Measurements from ENCODE around the gene RUNX3.
"Not testable (repeated sequence)": the region's sequence is repeated elsewhere in the genome, so short reads cannot be mapped to it uniquely, and the experiment has no call there.

The RUNX3 gene

DNA sequence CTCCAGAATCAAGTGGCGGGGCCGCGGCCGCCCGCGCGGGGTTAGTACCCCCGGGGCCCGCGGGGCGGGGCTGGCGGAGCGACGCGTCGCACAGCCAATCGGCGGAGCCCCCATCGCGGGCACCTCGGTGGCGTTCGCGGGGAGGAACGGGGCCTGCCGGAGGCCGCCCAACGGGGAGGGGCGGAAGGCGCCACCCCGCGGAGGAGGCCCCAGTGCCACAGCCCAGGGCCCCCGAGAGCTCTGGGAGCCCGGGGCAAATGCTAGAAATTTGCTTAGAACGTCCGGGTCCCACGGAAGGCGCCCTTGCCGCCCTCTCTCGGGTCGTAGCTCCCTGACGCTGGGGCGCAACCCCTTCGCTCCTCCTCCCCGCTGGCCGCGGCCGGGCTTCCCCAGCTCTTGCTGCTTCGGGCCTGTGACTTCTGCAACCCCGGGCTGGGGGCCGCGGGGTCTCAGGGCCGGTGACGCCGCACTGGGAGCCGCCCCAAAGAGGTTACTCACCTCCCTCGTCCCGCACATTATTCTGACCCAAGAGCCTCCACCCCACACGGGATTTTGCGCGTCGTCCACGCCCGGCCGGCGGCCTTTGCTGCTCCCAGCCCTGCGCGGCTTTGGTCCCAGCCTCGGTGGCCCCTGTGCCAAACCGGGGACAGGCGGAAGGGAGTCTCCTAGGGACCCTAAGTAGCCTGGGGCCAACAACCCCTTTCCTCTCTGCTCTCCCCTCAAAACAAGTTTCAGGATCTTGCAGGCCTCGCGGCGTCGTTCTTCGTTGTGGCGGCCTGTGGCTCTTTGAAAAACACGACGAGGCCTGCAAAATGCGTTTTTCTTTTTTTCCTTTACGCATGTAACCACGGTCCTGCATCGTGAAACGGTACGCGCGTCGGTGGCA, at the start of gene RUNX3:
Gene RUNX3, minus strand, starts transcription at position 17 of the 886 bp plus-strand sequence. CDS start 408 bp downstream, outside the sequence.
- DNase-seq: no peak

DNA sequence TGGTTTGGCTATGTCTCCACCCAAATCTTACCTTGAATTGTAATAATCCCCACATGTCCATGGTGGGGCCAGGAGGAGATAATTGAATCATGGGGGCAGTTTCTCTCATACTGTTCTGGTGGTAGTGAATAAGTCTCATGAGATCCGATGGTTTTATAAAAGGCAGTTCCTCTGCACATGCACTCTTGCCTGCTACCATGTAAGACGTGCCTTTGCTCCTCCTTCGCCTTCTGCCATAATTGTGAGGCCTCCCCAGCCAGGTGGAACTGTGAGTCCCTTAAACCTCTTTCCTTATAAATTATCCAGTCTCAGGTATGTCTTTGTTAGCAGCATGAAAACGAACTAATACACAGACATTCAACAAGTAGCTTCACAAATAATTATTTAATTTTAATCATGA, 49.2 kb upstream of the RUNX3 start:
- not testable (repeated sequence) for DNase-seq

DNA sequence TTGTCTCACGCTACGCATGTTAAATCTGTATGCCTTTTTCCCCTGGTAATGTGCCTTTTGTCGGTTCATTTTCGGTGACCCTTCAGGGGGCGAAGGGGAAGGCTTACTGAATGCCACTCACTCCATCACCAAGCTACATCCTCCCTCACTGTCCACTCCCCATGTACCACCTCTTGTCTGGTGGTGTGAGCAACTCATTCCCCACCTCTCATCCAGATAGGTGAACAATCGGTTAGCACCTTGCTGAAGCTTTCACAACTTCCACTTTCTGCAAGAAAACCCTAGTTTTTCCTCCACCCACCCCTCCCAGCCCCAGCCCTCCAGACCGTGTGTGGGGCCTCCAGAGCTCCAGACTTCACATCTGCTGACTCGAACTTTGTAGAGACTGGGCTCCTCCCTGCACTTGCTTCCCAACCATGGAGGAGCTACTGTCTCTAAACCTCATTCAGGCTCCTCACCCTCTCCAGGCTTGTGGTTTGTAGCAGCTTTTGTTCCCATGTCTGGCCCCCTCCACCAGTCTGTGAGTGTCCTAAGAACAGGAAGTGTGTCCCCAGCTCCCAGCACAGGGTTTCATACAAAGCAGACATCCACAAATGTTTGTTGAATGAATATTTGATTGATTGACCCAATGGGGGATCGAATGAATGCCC, 48.4 kb upstream of the RUNX3 start:
- no peak for DNase-seq

DNA sequence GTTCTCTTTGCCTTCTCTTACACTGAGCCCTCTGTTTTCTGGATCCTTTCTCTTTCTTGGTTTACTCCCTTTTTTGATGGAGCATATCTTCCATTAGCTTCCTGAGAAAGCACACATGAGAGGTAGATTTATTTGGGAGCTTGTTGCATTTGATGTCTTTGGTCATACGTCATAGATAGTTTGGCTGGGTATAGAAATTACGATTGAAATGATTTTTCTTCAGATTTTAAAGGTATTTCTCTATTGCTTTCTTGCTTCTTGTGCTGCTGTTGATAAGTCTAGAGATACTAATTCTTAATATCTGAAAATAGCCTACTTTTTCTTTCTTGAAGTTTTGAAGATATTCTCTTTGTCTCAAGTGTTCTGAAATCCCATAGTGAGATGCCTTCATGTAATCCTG, 45.3 kb upstream of the RUNX3 start:
- DNase-seq: no peak

DNA sequence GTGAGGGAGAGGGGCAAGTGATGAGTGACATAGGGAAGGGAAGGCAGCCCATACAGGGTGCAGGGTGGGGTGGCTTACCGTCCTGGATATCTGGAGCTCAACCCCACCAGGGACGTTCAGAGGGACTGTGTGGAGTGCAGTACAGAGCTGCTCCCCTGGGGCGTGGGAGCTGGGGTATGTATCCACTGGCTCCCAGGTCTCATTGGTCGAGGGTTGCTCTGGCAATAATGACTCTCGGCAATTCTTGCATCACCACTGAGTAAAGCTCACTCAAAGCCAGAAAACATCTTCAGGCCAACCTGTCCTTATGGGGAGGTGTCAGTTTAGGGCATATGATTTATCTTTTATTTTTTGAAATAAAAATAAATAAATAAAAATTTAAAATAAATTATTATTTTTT, 43.2 kb upstream of the RUNX3 start:
- no peak for DNase-seq

DNA sequence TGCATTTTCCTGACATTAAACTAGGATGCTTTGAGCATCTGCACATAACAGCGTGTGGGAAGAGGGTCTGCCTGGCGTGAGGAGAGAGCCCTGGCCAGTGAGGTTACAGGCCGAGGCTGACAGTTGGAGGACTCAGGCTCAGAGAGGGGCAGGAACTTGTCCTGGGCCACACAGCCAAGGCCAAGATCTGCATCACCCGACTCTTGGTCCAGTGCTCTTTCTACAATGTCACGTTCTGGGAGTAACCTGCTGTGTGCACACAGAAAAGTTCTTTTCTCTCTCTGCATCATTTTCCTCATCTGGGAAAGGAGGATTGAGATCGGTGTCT, 42.8 kb upstream of the RUNX3 start:
- no peak for DNase-seq

DNA sequence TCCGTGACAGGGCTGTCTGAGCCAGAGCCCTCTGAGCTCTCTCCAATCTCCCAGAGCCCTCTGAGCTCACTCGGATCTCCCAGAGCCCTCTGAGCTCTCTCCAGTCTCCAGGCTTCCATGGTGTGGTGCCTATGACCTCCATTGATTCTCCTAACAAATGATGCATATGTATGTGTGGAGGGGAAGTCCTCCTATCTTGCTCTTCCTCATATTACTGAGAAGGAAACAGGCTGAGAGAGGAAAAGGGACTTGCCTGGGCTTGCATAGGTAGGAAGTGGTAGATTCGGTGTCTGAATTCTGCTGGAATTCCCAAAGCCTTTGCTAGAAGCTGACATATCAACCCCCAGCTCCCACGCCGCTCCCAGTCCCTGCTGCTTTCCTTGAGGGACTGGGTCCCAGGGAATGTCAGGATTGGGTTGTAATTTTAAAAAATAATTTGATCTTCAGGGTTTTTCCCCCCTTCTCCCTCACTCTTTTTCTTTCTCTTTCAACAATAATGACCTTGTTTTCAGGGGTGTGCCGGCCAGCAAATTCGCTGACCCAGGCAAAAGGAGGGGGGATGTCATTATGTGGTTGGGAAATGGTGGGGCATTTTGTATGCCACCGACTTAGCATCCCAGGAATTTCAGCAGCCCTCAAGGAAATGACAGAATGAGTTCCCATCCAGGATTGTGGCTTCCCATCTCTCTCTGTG, 42.3 kb upstream of the RUNX3 start:
- DNase-seq: no peak

DNA sequence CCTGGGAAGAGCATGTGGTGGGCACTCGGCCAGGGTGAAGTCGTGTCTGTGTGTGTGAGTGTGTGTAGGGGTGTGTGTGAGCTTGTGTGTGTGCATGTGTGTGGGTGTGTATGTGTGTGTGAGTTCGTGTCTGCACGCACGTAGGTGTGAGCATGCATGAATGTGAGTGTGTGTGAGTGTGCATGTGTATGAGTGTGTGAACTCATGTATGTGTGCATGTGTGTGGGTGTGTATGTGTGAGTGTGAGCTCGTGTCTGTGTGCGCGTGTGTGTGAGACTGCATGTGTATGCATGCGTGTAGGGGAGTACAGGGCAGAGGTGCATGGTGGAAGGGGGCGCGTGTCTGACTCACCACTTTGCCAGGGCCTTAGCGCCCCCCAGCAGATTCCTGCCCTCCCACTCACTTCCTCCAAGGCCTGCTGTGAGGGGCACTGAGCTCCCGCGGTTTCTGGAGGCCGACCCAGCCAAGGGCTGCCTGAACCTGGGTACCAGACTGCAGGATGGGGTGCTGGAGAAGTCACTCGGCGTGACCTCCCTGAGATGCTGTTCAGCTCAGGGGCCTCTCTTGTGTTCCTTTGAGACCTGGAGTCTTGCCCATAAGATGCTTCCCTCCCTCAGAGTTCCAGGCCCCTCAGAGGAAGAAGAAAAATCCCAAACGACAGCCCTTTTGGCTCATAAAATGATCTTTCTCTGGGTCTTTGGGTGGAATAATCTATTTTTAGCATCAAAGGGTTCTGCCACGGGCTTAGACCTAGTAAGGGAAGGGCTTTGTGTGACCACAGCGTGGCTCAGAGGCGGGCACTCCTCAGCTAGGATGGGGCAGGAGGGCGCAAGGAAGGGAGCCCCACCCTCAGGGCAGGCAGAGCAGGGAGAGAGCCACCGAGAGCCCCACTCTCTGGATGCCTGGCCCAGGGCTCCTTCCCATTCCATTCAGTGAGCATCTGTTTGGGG, 41.1 kb upstream of the RUNX3 start:
- DNase-seq: no peak

DNA sequence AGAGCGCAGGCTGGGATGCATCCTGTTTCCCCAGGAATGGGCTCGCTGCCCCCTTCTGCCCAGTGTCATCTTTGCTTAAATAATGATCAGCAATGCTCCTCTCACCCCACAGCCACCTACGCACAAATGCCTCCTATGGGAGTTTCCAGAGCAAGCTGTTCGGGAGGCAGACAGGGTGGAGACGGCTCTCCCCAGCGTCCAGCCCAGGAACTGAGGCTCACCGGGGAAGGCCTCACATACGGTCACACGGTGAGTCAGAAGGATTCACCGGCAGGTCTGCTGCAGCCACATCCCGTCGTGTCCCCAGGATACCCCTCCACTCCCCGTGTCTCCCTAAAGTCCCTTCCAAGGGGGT, 40.3 kb upstream of the RUNX3 start:
- no peak for DNase-seq

DNA sequence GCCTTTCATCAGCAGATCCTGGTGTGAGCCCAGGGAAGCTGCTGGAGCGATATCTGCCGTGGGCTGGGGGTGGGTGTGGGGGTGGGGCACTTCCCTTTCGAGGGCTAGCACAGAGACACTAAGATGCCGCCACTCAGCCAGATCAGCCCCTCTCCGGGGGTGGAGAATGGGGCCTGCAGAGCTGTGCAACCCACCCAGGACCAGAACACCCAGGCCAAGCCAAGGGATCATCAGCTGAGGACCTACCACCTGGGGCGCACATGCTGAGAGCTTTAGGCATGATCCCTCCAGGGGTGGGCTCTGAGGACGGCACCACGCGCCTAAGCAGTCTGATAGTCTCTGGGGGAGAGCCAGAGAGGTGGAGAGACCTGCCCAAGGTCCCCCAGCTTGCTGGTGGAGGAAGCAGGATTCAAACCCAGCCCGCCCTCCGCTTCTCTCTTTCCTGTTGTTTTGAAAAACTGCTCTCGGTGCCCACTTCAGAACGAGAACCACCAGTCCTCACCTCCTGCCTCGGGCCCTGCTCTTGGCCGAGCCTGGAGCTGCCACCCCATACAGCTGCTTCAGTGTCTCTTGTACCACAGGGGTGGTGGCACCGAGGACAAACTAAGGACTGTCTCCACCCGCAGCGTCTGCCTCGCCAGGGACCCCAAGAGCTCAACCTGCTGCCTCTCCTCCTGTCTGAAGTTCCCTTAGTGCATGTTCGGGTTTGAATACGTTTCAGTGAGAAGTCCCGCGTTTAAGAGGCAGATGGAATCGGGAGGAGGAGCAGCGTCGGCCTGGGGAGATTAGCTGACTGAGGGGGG, 39.7 kb upstream of the RUNX3 start:
- no peak for DNase-seq

DNA sequence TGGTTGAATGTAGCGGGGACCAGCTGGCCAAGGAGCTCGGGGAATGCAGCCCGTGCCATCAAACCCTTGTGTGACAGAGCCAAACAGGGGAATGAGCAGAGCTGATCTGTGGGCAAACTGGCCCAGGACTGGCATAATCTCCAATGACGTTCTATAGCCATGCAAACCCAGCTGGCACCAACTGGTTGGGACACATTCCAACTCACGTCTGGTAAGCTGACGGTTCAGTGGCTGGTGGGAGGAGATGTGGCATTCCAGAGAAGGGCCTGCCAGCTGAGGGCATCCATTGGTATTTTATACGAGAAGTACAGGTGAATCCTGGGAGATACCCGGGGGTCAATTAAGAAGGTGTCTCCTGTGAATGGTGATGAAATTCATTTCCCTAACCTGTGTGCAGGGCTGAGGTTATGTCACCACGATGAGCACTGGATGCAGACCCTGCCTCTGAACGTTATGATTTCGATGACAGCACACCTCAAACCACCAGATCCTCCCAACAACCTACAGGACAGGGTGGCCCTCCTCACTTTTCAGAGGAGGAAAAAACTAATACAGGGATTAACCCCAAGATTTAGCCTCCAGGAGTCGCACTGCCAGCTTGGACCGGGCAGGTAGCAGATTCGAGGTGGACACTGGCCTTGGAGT, 39.0 kb upstream of the RUNX3 start:
- DNase-seq: no peak

DNA sequence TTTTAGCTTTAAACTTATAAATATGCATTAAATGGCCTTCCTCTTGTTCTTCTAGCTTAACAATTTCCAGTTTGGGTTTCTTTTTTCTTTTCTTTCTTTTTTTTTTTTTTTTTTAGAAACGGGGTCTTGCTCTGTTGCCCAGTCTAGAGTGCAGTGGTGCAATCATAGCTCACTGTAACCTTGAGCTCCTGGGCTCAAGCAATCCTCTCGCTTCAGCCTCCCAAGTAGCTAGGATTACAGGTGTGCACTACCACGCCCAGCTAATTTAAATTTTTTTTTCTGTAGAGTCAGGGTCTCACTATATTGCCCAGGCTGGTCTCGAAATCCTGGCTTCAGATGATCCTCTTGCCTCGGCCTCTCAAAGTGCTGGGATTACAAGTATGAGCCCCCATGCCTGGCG, 37.9 kb upstream of the RUNX3 start:
- DNase-seq: no peak

DNA sequence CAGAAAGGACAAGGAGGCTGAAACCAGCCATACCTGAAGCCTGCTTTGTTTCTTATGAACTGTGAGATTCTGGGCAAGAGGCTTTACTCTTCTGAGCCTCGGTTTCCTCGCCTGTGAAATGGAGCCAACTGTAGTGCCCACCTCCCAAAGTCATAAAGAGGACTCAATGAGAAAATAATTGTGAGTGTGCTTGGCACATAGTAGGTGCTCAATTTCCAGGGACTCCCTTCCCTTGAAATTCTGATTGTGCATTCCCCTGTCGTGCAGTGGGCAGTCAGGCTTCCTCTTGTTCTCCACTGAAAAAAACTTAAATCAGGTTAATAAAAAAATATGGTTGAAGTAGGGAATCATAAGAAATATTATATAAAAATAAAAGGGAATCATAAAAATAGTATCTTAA, 37.5 kb upstream of the RUNX3 start:
- no peak for DNase-seq

DNA sequence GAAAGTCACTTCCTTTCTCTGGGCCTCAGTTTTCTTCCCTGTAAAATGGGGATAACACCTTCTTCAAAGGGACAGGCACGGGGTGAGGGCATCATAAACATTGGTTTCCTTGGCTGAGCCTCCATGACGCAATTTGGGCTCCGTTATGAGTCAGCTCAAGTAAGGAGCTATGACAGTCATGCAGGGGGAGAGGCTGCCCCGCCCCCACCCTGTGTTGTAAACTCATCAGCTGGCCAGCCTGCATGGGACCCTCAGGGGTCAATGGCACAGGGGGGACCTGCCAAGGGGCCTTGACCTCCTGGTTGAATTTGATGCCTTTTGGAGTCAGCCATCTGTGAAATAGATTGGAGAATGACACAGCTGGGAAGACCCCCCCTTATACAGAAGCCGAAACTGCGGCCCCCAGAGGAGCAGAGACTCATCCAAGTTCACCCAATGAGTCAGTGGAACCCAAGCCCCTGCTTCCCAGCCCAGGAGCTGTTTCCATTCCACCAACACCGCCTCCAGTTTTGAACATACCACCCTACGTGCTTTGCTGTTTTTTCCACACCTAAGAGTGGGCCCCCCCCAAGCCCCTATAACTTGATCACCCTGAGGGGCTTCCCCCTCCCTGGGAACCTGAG, 36.8 kb upstream of the RUNX3 start:
- DNase-seq: no peak

DNA sequence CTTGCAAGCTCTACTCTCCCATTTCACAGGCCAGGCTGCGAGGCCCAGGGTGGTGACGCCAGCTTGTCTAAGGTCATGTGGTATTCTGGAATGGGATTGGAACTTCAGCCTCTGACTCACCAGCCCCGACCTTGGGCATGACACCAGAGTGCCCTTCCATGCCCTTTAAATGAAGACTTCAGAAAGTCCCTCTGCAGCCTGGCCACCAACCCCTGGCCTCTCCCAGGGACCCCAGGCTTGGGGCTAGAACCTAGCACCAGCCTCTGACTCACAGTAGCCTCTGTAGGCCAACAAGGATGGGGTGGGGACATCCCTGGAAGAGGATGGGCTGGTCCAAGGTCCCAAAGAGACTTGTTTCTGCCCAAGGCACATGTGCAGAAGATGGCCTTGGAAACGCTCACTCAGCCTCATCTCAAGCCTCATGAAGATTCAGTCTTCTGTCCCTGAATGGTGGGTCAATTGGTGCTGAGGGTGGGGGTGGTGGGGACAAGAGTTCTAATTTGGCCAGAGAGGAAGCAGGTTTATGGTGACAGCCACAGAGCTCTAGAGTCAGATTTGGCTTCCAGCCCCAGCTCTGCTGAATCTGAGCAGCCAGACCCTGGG, 36.1 kb upstream of the RUNX3 start:
- DNase-seq: no peak

DNA sequence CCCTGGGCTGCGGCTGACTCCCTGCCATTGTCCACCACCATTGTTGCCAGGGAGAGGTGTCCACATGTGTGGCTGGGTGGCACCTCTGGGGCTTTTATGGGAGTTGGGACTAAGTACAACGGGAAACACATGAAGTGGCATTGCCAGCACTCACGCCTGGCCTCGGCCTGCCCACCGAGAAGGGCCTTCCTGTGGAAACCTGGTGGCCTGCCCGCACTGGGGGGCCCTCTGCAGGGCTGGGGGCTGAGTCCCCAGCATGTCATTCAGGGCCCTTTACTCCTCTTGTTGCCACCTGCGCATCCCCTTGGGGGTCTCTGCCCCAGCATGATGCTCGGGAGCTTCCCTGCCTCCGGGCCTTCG, 35.5 kb upstream of the RUNX3 start:
- DNase-seq: no peak

DNA sequence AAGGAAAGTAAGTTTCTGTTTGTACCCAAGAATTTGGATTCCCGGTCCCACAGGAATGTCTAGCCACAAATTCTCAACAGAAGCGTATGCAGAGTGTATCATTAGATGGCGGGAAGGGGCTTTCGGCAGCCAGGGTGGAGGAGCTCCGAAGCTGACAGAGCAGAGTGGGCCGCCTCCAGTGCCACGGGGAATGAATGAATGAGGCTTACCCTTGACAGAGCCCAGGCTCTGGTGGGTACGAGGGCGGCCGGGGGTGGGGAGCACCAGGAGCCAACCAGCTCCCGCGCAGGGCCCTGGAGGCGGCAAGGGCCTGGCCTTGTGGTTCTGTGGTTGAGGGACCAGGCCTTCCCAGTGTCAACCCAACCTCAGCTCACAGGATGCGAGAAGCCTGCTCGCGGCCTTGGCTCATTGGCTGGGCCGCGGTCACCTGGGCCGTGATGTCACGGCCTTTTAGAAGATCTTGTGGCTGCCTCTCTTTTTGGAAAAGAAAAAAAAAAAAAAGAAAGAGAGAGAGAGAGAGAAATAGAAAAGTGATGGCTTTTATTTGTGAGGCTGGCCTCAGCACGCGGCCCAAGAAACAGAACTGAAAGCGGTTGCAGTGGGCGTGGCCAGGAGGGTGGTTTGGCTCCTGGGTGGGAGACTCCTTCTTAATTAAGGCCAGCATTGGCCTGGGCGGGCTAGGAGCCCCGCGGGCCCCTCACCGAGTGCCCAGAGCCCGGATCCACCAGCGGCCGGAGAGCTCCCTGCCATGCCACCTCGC, 34.9 kb upstream of the RUNX3 start:
- no peak for DNase-seq

DNA sequence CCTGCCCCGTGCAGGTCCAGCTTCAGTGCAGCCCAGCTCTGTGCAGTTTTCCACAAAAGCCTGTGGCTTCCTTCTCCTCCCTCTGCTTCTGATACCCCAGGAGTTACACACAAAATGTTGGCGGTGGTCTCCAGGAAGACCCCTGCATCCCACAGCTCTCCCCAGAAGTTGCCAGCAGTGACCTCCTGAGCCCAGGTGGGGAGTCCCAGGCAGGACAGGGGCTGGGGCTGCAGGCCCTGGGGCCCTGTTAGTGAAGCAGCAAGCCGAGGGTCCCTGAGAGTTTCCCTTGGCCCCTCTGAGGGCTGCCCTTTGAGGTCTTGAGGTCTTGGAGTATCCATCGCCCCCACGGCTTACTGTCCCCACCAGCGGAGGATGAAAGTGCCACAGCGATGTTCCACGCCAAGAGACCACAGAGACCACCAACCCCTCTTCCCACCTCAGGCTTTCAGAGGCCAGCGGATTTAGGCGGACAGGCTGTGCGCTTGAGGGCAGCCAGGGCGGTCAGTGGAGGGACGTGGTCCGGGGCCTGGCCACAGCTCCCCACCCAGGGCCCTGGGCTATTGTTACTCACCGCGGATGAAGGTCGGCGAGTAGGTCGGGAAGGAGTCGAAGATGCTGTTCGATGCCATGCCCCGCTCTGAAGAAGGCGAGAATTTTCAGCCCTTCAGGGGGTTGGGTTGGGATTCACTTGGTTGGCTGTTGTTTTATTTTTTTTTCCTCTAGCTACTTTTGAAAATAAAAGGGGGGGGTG, 34.0 kb upstream of the RUNX3 start:
- no peak for DNase-seq
